GM12892 (cell line): ENCODE results near the gene PC.

ENCODE experiments used
- POLR2A ChIP-seq: IDR thresholded peaks from 2 replicates; pipeline ENCODE4 v1.6.1; 2011; ENCODE audit warnings: low read depth, low read length, control low read depth
- POLR2AphosphoS5 ChIP-seq: IDR thresholded peaks from 2 replicates; pipeline ENCODE4 v1.6.1; 2011; ENCODE audit warnings: low read depth, low read length, control low read depth
- TAF1 ChIP-seq: IDR thresholded peaks from 2 replicates; pipeline ENCODE4 v1.6.1; 2011; ENCODE audit warnings: low read depth, mild to moderate bottlenecking, control low read depth, low read length, borderline replicate concordance

GRCh38 chr11:66906061-66906733 lies 52.0 kb downstream of the PC start:
- no peak for TF ChIP-seq POLR2A
- TF ChIP-seq POLR2AphosphoS5, result no peak
- TF ChIP-seq TAF1, result no peak
